ENCODE data around the gene COL5A1.
"Not testable (repeated sequence)": the region's sequence is repeated elsewhere in the genome, so short reads cannot be mapped to it uniquely, and the experiment has no call there.

COL5A1 gene

GRCh38 chr9:134707731-134708671 is 66.4 kb downstream of the COL5A1 start:
- no peak for DNase-seq (ENCODE audit: low read depth in 2 of 2)

- no peak for DNase-seq (ENCODE audit: low read depth in 2 of 2)
Observed at GRCh38 chr9:134708672-134709038, 67.1 kb downstream of the COL5A1 start.

- no peak for DNase-seq (ENCODE audit: low read depth in 2 of 2)
Observed at GRCh38 chr9:134709512-134710270, 68.1 kb downstream of the COL5A1 start.

- DNase-seq (ENCODE audit: low read depth in 2 of 2), result no peak
Observed at GRCh38 chr9:134710271-134710540, 68.6 kb downstream of the COL5A1 start.

- DNase-seq (ENCODE audit: low read depth in 2 of 2), result no peak
Observed at GRCh38 chr9:134710901-134711300, 69.3 kb downstream of the COL5A1 start.

- no peak for DNase-seq (ENCODE audit: low read depth in 2 of 2)
Observed at GRCh38 chr9:134712243-134712642, 70.6 kb downstream of the COL5A1 start.

GRCh38 chr9:134712926-134713325 is 71.3 kb downstream of the COL5A1 start:
- DNase-seq (ENCODE audit: low read depth in 2 of 2), result no peak

GRCh38 chr9:134715536-134715935 is 73.9 kb downstream of the COL5A1 start:
- DNase-seq (ENCODE audit: low read depth in 2 of 2), result not testable (repeated sequence)

- no peak for DNase-seq (ENCODE audit: low read depth in 2 of 2)
Observed at GRCh38 chr9:134716067-134716466, 74.5 kb downstream of the COL5A1 start.

- no peak for DNase-seq (ENCODE audit: low read depth in 2 of 2)
Observed at GRCh38 chr9:134717056-134717455, 75.5 kb downstream of the COL5A1 start.

- DNase-seq (ENCODE audit: low read depth in 2 of 2), result no peak
Observed at GRCh38 chr9:134717924-134718645, 76.5 kb downstream of the COL5A1 start.

- no peak for DNase-seq (ENCODE audit: low read depth in 2 of 2)
Observed at GRCh38 chr9:134719331-134719730, 77.7 kb downstream of the COL5A1 start.

GRCh38 chr9:134720136-134720753 is 78.6 kb downstream of the COL5A1 start:
- no peak for DNase-seq (ENCODE audit: low read depth in 2 of 2)

GRCh38 chr9:134720796-134721195 is 79.2 kb downstream of the COL5A1 start:
- no peak for DNase-seq (ENCODE audit: low read depth in 2 of 2)

- no peak for DNase-seq (ENCODE audit: low read depth in 2 of 2)
Observed at GRCh38 chr9:134721344-134721743, 79.7 kb downstream of the COL5A1 start.

- DNase-seq (ENCODE audit: low read depth in 2 of 2), result no peak
Observed at GRCh38 chr9:134722120-134722701, 80.6 kb downstream of the COL5A1 start.

GRCh38 chr9:134723037-134723436 is 81.4 kb downstream of the COL5A1 start:
- no peak for DNase-seq (ENCODE audit: low read depth in 2 of 2)

- no peak for DNase-seq (ENCODE audit: low read depth in 2 of 2)
Observed at GRCh38 chr9:134723491-134724190, 82.0 kb downstream of the COL5A1 start.

GRCh38 chr9:134724202-134724911 is 82.8 kb downstream of the COL5A1 start:
- DNase-seq (ENCODE audit: low read depth in 2 of 2), result no peak

- no peak for DNase-seq (ENCODE audit: low read depth in 2 of 2)
Observed at GRCh38 chr9:134724912-134725604, 83.5 kb downstream of the COL5A1 start.
